HEK293 (cell line): ENCODE results near the gene PXYLP1.
A peak's percentile ranks its signal among the peaks of the same experiment; 100 is the strongest.

ENCODE experiments used
- CTCF ChIA-PET: fragments of 350-600 bp; formaldehyde crosslinking; extraction: SDS; loops from one replicate; lab custom pipeline; 2021; ENCODE audit warnings: antibody characterized with exemption; lab: Yijun Ruan, JAX
- POLR2A ChIA-PET: fragments of 300-600 bp; formaldehyde crosslinking; extraction: SDS; loops from one replicate; lab custom pipeline; 2020; ENCODE audit warnings: antibody characterized with exemption, inconsistent platforms; lab: Yijun Ruan, JAX
- H3K27ac ChIP-seq: fragments of 200-500 bp; sonication (Bioruptor generic); 2 replicates; pipeline ENCODE4 v1.5.1; 2014; ENCODE audit warnings: low read depth, low read length, control low read depth, inconsistent platforms; ENCODE audit errors: extremely low read depth
- H3K36me3 ChIP-seq, 2 experiments: fragments of 200-500 bp in 1 of 2; sonication (Bioruptor generic) in 1 of 2; 1 replicate in 1 of 2; 2 replicates in 1 of 2; pipeline ENCODE4 v1.5.1; 2014 to 2017; ENCODE audit warnings: inconsistent platforms in 2 of 2, low read length in 2 of 2; ENCODE audit not compliant: control insufficient read depth in 2 of 2, insufficient read depth in 1 of 2
- H3K4me1 ChIP-seq: fragments of 200-500 bp; sonication (Bioruptor generic); 2 replicates; pipeline ENCODE4 v1.5.1; 2014; ENCODE audit warnings: mild to moderate bottlenecking, low read length, inconsistent platforms; ENCODE audit not compliant: control insufficient read depth, insufficient read depth
- H3K4me3 ChIP-seq: 2 replicates; pipeline ENCODE4 v1.5.1; 2011; ENCODE audit warnings: low read depth, mild to moderate bottlenecking, control low read depth, low read length, moderate library complexity
- H3K9me3 ChIP-seq: fragments of 200-500 bp; sonication (Bioruptor generic); 2 replicates; pipeline ENCODE4 v1.5.1; 2014; ENCODE audit warnings: low read depth, low read length, inconsistent platforms; ENCODE audit not compliant: control insufficient read depth, insufficient read depth
- GLIS1 ChIP-seq: fragments of 450-650 bp; formaldehyde crosslinking; IDR thresholded peaks from 2 replicates; pipeline ENCODE4 v1.5.1; 2016; ENCODE audit warnings: missing biosample characterization, missing genetic modification characterization
- INSM2 ChIP-seq: fragments of 450-650 bp; formaldehyde crosslinking; IDR thresholded peaks from 2 replicates; pipeline ENCODE4 v1.5.1; 2016; ENCODE audit warnings: missing biosample characterization, missing genetic modification characterization
- PRDM1 ChIP-seq: fragments of 450-650 bp; formaldehyde crosslinking; IDR thresholded peaks from 2 replicates; pipeline ENCODE4; 2016; ENCODE audit warnings: missing biosample characterization, missing genetic modification characterization
- ZBTB8A ChIP-seq: fragments of 450-650 bp; formaldehyde crosslinking; IDR thresholded peaks from 2 replicates; pipeline ENCODE4 v1.5.1; 2016; ENCODE audit warnings: missing biosample characterization, missing genetic modification characterization
- ZNF138 ChIP-seq: fragments of 450-650 bp; formaldehyde crosslinking; IDR thresholded peaks from 2 replicates; pipeline ENCODE4 v1.5.1; 2016; ENCODE audit warnings: missing biosample characterization, missing genetic modification characterization, borderline replicate concordance
- ZNF157 ChIP-seq: fragments of 450-650 bp; formaldehyde crosslinking; IDR thresholded peaks from 2 replicates; pipeline ENCODE4 v1.5.1; 2016; ENCODE audit warnings: missing biosample characterization, missing genetic modification characterization
- ZNF174 ChIP-seq: fragments of 450-650 bp; formaldehyde crosslinking; IDR thresholded peaks from 2 replicates; pipeline ENCODE4 v1.5.0; 2017; ENCODE audit warnings: missing biosample characterization, mild to moderate bottlenecking, missing genetic modification characterization
- ZNF211 ChIP-seq: fragments of 450-650 bp; formaldehyde crosslinking; IDR thresholded peaks from 2 replicates; pipeline ENCODE4 v1.5.1; 2016; ENCODE audit warnings: low read depth, missing biosample characterization, missing genetic modification characterization
- ZNF23 ChIP-seq: fragments of 450-650 bp; formaldehyde crosslinking; IDR thresholded peaks from 2 replicates; pipeline ENCODE4 v1.5.1; 2016; ENCODE audit warnings: missing biosample characterization, missing genetic modification characterization, borderline replicate concordance
- ZNF341 ChIP-seq: fragments of 450-650 bp; formaldehyde crosslinking; IDR thresholded peaks from 2 replicates; pipeline ENCODE4; 2016; ENCODE audit warnings: low read depth, missing biosample characterization, missing genetic modification characterization
- ZNF548 ChIP-seq: fragments of 450-650 bp; formaldehyde crosslinking; IDR thresholded peaks from 2 replicates; pipeline ENCODE4 v1.5.1; 2016; ENCODE audit warnings: missing biosample characterization, missing genetic modification characterization
- ZNF585B ChIP-seq: fragments of 450-650 bp; formaldehyde crosslinking; IDR thresholded peaks from 2 replicates; pipeline ENCODE4 v1.5.1; 2016; ENCODE audit warnings: missing biosample characterization, missing genetic modification characterization
- ZNF626 ChIP-seq: fragments of 450-650 bp; sonication (Bioruptor Pico); formaldehyde crosslinking; IDR thresholded peaks from 2 replicates; pipeline ENCODE4 v1.5.1; 2018; ENCODE audit warnings: missing biosample characterization, missing genetic modification characterization, inconsistent platforms
- ZNF654 ChIP-seq: fragments of 450-650 bp; formaldehyde crosslinking; IDR thresholded peaks from 2 replicates; pipeline ENCODE4 v1.5.1; 2016; ENCODE audit warnings: low read depth, missing biosample characterization, missing genetic modification characterization
- ZNF701 ChIP-seq: fragments of 450-650 bp; formaldehyde crosslinking; IDR thresholded peaks from 2 replicates; pipeline ENCODE4 v1.5.1; 2016; ENCODE audit warnings: missing biosample characterization, missing genetic modification characterization
- ZNF707 ChIP-seq: fragments of 450-650 bp; formaldehyde crosslinking; IDR thresholded peaks from 2 replicates; pipeline ENCODE4 v1.5.1; 2016; ENCODE audit warnings: missing biosample characterization, missing genetic modification characterization
- ZNF843 ChIP-seq: fragments of 450-650 bp; formaldehyde crosslinking; IDR thresholded peaks from 2 replicates; pipeline ENCODE4 v1.5.1; 2016; ENCODE audit warnings: missing biosample characterization, missing genetic modification characterization
- ZSCAN30 ChIP-seq: fragments of 450-650 bp; IDR thresholded peaks from 2 replicates; pipeline ENCODE4 v1.5.1; 2018; ENCODE audit warnings: missing biosample characterization, mild to moderate bottlenecking, missing genetic modification characterization, moderate library complexity
- ZXDB ChIP-seq: fragments of 450-650 bp; formaldehyde crosslinking; IDR thresholded peaks from 2 replicates; pipeline ENCODE4 v1.5.1; 2016; ENCODE audit warnings: missing biosample characterization, missing genetic modification characterization
- TF ChIP-seq, protein P1 (sequence below): fragments of 450-650 bp; formaldehyde crosslinking; IDR thresholded peaks from 2 replicates; pipeline ENCODE4 v1.5.1; 2016; ENCODE audit warnings: missing biosample characterization, missing genetic modification characterization
- TF ChIP-seq, protein P2 (sequence below): fragments of 450-650 bp; formaldehyde crosslinking; IDR thresholded peaks from 2 replicates; pipeline ENCODE4 v1.5.1; 2016; ENCODE audit warnings: missing biosample characterization, missing genetic modification characterization

The PXYLP1 gene

GRCh38 chr3:141278196-141279076, 46.8 kb downstream of the PXYLP1 start:
- no peak overlapping the region for H3K4me3 ChIP-seq
- POLR2A ChIA-PET, result no interaction called here
- no peak overlapping the region for H3K27ac ChIP-seq
- H3K9me3 ChIP-seq, result no peaks in the 10 kb centered on the region
- no peaks in the 10 kb centered on the region for H3K4me1 ChIP-seq
- no peak for TF ChIP-seq ZXDB (tag by site-specific recombination)
- TF ChIP-seq PRDM1 (tag by site-specific recombination), result no peak
- TF ChIP-seq ZSCAN30 (tag by site-specific recombination), result no peak
- CTCF ChIA-PET, result interaction anchor here (0.5 to 0.7 kb wide), 2 partner anchors 30 to 305 kb away, joined by 4 read pairs; no protein-coding TSS in a partner anchor
- H3K36me3 ChIP-seq, result peaks cover 0 to 21% of the 10 kb centered on the region in 2 experiments; a peak in 1 of 3 replicates

- CTCF ChIA-PET, result interaction anchor here (0.6 to 1.4 kb wide), 5 partner anchors 23 to 52 kb away, joined by 3 to 5 read pairs (median 4); partner anchors contain the start of gene PXYLP1
- Histone ChIP-seq H3K9me3 (no peaks in the 10 kb centered on the region), H3K27ac (no peak overlapping the region)
Measured at GRCh38 chr3:141279077-141279967, 47.7 kb downstream of the PXYLP1 start.

DNA sequence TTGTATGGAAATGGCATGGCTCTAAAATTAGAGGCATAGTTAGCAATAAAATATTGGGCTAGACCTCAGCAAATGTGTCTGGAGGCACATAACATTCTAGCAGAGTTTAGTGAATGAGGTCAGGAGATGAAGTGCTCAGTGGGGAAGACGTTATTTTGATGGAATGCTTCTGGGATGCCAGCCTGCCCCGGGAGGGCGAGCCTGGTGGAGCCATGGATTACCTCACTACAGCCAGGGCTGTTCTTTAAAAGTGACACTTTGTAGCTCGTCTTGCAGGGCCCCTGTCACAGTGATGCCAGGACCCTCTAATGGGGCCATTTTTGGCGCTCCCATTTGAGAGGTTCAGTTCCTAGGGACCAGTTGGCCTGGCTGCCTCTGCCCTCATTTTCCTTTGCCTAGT, 48.5 kb downstream of the PXYLP1 start:
- H3K9me3 ChIP-seq, result no peaks in the 10 kb centered on the region
- ChIA-PET POLR2A (no interaction called here), CTCF (interaction anchor here (0.6 to 1.4 kb wide), 4 partner anchors 27 to 52 kb away, joined by 3 to 4 read pairs (median 4); partner anchors contain the start of gene PXYLP1)
- no peaks in the 10 kb centered on the region for H3K4me1 ChIP-seq
- TF ChIP-seq INSM2 (tag by site-specific recombination) (no peak), ZNF341 (tag by site-specific recombination) (peak; percentile 43; the same call in 1 of the 2 replicates), GLIS1 (tag by site-specific recombination) (peak; percentile 19; the same call in 1 of the 2 replicates)
- H3K4me3 ChIP-seq, result no peak overlapping the region
- H3K27ac ChIP-seq, result no peak overlapping the region
- peaks cover 1 to 24% of the 10 kb centered on the region in 2 experiments; a peak in 2 of 3 replicates for H3K36me3 ChIP-seq

More at GRCh38 chr3:141279077-141279967, 47.7 kb downstream of the PXYLP1 start:
- Histone ChIP-seq H3K4me1 (no peaks in the 10 kb centered on the region), H3K36me3 (peaks cover 0 to 24% of the 10 kb centered on the region in 2 experiments; a peak in 1 of 3 replicates), H3K4me3 (no peak overlapping the region)
- POLR2A ChIA-PET, result no interaction called here
- no peak for TF ChIP-seq ZNF843 (tag by site-specific recombination)
- peak; percentile 13; the same call in 1 of the 2 replicates for TF ChIP-seq ZNF654 (tag by site-specific recombination)
- TF ChIP-seq, all 188 proteins: peak for 1

DNA sequence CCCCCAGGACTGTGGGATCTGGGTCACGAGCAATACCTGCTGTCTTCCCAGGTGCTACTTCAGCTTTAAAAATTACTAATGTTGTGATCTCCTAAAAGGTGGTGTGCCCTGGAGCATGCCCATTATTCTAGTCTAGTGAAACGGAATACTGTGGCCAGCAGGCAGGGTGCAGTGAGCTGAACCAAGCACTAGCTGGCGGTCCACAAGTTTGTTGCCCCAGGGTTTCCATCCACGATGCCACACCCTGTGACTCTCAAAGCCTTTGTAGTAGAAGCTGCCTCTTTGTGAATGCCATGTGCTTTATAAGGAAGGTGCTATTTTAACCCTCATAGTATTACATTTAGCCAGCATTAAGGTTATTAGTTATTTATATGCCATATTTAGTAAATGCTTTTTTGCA, 49.1 kb downstream of the PXYLP1 start:
- Histone ChIP-seq H3K4me3 (no peak overlapping the region), H3K27ac (no peak overlapping the region), H3K4me1 (no peaks in the 10 kb centered on the region), H3K36me3 (peaks cover 3 to 24% of the 10 kb centered on the region in 2 experiments; a peak in 2 of 3 replicates), H3K9me3 (no peaks in the 10 kb centered on the region)
- ChIA-PET CTCF (interaction anchor here (0.6 to 1.4 kb wide), 2 partner anchors 26 to 49 kb away, joined by 3 read pairs; partner anchors contain the start of gene PXYLP1), POLR2A (no interaction called here)
- TF ChIP-seq ZBTB8A (tag by site-specific recombination), result no peak
- TF ChIP-seq ZNF707 (tag by site-specific recombination), result no peak
- no peak for TF ChIP-seq ZNF23 (tag by site-specific recombination)
- no peak for TF ChIP-seq ZNF157 (tag by site-specific recombination)
- TF ChIP-seq ZNF548 (tag by site-specific recombination), result no peak
- TF ChIP-seq ZNF138 (tag by site-specific recombination), result no peak
- no peak for TF ChIP-seq ZNF174
- TF ChIP-seq, protein P1, sequence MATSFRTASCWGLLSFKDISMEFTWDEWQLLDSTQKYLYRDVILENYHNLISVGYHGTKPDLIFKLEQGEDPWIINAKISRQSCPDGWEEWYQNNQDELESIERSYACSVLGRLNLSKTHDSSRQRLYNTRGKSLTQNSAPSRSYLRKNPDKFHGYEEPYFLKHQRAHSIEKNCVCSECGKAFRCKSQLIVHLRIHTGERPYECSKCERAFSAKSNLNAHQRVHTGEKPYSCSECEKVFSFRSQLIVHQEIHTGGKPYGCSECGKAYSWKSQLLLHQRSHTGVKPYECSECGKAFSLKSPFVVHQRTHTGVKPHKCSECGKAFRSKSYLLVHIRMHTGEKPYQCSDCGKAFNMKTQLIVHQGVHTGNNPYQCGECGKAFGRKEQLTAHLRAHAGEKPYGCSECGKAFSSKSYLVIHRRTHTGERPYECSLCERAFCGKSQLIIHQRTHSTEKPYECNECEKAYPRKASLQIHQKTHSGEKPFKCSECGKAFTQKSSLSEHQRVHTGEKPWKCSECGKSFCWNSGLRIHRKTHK, result no peak
- no peak for TF ChIP-seq ZNF211 (tag by site-specific recombination)
- TF ChIP-seq, protein P2, sequence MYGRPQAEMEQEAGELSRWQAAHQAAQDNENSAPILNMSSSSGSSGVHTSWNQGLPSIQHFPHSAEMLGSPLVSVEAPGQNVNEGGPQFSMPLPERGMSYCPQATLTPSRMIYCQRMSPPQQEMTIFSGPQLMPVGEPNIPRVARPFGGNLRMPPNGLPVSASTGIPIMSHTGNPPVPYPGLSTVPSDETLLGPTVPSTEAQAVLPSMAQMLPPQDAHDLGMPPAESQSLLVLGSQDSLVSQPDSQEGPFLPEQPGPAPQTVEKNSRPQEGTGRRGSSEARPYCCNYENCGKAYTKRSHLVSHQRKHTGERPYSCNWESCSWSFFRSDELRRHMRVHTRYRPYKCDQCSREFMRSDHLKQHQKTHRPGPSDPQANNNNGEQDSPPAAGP, result no peak
- TF ChIP-seq ZNF701 (tag by site-specific recombination), result no peak
- TF ChIP-seq GLIS1 (tag by site-specific recombination), result no peak
- no peak for TF ChIP-seq ZNF626 (tag by site-specific recombination)
- no peak for TF ChIP-seq ZNF585B (tag by site-specific recombination)
